OCI-LY1 (cell line): ENCODE measurements around the gene MYO3B.

Experiments used
- H2AFZ ChIP-seq: fragments of 200-600 bp; sonication (generic), shearing (Covaris generic); 2 replicates; pipeline ENCODE4 v1.6.0; 2014; ENCODE audit warnings: antibody characterized with exemption, mild to moderate bottlenecking, low read length
- H3F3A ChIP-seq: fragments of 200-600 bp; sonication (generic), shearing (Covaris generic); 2 replicates; pipeline ENCODE4 v1.6.0; 2014; ENCODE audit warnings: mild to moderate bottlenecking, antibody characterized with exemption, low read length, moderate library complexity; ENCODE audit not compliant: insufficient read depth
- H3K27ac ChIP-seq: fragments of 200-600 bp; sonication (generic); 2 replicates; pipeline ENCODE4 v1.5.1; 2014; ENCODE audit warnings: low read length, mixed run types, mild to moderate bottlenecking, low read depth; ENCODE audit not compliant: poor library complexity, severe bottlenecking
- H3K27me3 ChIP-seq: fragments of 200-600 bp; sonication (generic); 2 replicates; pipeline ENCODE4 v1.6.0; 2014; ENCODE audit warnings: antibody characterized with exemption, mild to moderate bottlenecking, low read length, moderate library complexity; ENCODE audit not compliant: insufficient read depth
- H3K36me3 ChIP-seq: fragments of 200-600 bp; sonication (generic); 2 replicates; pipeline ENCODE4 v1.6.1; 2014; ENCODE audit warnings: mild to moderate bottlenecking, antibody characterized with exemption, low read length, moderate library complexity, mixed read lengths; ENCODE audit not compliant: insufficient read depth
- H3K4me1 ChIP-seq: fragments of 200-600 bp; sonication (generic); 2 replicates; pipeline ENCODE4 v1.5.1; 2014; ENCODE audit warnings: mild to moderate bottlenecking, low read length, moderate library complexity; ENCODE audit not compliant: insufficient read depth, severe bottlenecking
- H3K4me2 ChIP-seq: fragments of 200-600 bp; sonication (generic), shearing (Covaris generic); 2 replicates; pipeline ENCODE4 v1.6.1; 2014; ENCODE audit warnings: low read length
- H3K4me3 ChIP-seq: fragments of 200-600 bp; sonication (generic); 2 replicates; pipeline ENCODE4 v1.5.1; 2014; ENCODE audit warnings: low read length, low read depth, mild to moderate bottlenecking, mixed read lengths; ENCODE audit not compliant: poor library complexity, severe bottlenecking
- H3K79me2 ChIP-seq: fragments of 200-600 bp; shearing (Covaris generic); 2 replicates; pipeline ENCODE4 v1.6.1; 2016; ENCODE audit warnings: mixed run types, low read length, mixed read lengths; ENCODE audit not compliant: insufficient read depth
- H3K9ac ChIP-seq: fragments of 200-600 bp; sonication (generic), shearing (Covaris generic); 2 replicates; pipeline ENCODE4 v1.6.1; 2014; ENCODE audit warnings: mild to moderate bottlenecking, low read length, mixed read lengths
- H3K9me2 ChIP-seq: fragments of 200-600 bp; sonication (generic), shearing (Covaris generic); 2 replicates; pipeline ENCODE4 v1.6.1; 2014; ENCODE audit warnings: low read depth, mild to moderate bottlenecking, low read length, mixed read lengths
- H3K9me3 ChIP-seq: fragments of 200-600 bp; shearing (Covaris generic); 2 replicates; pipeline ENCODE4 v1.6.1; 2014; ENCODE audit warnings: low read length, mixed read lengths
- H4K20me1 ChIP-seq: fragments of 200-600 bp; sonication (generic), shearing (Covaris generic); 2 replicates; pipeline ENCODE4 v1.6.0; 2016; ENCODE audit warnings: mild to moderate bottlenecking, low read length; ENCODE audit not compliant: insufficient read depth
- EZH2 ChIP-seq: fragments of 200-600 bp; sonication (generic), shearing (Covaris generic); IDR thresholded peaks from 2 replicates; pipeline ENCODE4 v1.8.0; 2017; ENCODE audit warnings: borderline replicate concordance, mixed run types, mild to moderate bottlenecking, antibody characterized with exemption, low read length, moderate library complexity, mixed read lengths
- TF ChIP-seq, protein P1 (sequence below): fragments of 200-600 bp; sonication (generic), shearing (Covaris generic); IDR thresholded peaks from 2 replicates; pipeline ENCODE4 v1.5.1; 2017; ENCODE audit warnings: mild to moderate bottlenecking, antibody characterized with exemption, low read length, moderate library complexity, mixed read lengths

The MYO3B gene

DNA sequence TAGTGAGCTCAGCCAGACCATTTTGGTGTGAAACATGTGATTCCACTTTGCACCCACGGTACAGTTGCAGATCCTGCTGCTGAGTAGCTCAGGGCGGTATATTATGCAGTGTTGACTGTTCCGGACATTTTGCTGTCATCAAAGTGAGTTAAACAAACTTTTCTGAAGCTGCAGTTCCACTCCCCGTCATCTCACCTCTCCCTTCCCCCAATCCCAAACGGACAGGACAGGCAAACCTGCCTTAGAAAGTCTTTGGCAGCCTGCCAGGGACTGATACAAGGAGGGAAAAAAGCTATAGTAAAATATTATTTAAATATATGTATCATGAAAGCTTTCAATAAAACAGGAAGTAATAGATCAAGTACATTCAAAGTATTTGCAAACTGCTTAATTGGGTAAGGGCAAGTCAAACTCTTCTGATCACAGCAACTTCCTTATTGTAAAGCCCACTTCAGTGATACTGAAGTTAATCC lies 501.7 kb downstream of the MYO3B start:
- peak overlapping the region; percentile 91 for H3K27ac ChIP-seq
- H3K27me3 ChIP-seq: no peaks in the 10 kb centered on the region
- peaks cover 41% of the 10 kb centered on the region for H3K4me1 ChIP-seq
- no peaks in the 10 kb centered on the region for H3K9me2 ChIP-seq
- no peaks in the 10 kb centered on the region for H3K9me3 ChIP-seq
- H3K4me3 ChIP-seq: peak overlapping the region; percentile 21
- no peaks in the 10 kb centered on the region for H3K79me2 ChIP-seq
- no peaks in the 10 kb centered on the region for H3K36me3 ChIP-seq
- no peak overlapping the region for H2AFZ ChIP-seq
- H4K20me1 ChIP-seq: no peaks in the 10 kb centered on the region
- H3K9ac ChIP-seq: peak overlapping the region; percentile 33
- H3K4me2 ChIP-seq: peak overlapping the region; percentile 34
- TF ChIP-seq, protein P1, sequence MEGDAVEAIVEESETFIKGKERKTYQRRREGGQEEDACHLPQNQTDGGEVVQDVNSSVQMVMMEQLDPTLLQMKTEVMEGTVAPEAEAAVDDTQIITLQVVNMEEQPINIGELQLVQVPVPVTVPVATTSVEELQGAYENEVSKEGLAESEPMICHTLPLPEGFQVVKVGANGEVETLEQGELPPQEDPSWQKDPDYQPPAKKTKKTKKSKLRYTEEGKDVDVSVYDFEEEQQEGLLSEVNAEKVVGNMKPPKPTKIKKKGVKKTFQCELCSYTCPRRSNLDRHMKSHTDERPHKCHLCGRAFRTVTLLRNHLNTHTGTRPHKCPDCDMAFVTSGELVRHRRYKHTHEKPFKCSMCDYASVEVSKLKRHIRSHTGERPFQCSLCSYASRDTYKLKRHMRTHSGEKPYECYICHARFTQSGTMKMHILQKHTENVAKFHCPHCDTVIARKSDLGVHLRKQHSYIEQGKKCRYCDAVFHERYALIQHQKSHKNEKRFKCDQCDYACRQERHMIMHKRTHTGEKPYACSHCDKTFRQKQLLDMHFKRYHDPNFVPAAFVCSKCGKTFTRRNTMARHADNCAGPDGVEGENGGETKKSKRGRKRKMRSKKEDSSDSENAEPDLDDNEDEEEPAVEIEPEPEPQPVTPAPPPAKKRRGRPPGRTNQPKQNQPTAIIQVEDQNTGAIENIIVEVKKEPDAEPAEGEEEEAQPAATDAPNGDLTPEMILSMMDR: no peak
- no peak for TF ChIP-seq EZH2
- no peaks in the 10 kb centered on the region for H3F3A ChIP-seq

DNA sequence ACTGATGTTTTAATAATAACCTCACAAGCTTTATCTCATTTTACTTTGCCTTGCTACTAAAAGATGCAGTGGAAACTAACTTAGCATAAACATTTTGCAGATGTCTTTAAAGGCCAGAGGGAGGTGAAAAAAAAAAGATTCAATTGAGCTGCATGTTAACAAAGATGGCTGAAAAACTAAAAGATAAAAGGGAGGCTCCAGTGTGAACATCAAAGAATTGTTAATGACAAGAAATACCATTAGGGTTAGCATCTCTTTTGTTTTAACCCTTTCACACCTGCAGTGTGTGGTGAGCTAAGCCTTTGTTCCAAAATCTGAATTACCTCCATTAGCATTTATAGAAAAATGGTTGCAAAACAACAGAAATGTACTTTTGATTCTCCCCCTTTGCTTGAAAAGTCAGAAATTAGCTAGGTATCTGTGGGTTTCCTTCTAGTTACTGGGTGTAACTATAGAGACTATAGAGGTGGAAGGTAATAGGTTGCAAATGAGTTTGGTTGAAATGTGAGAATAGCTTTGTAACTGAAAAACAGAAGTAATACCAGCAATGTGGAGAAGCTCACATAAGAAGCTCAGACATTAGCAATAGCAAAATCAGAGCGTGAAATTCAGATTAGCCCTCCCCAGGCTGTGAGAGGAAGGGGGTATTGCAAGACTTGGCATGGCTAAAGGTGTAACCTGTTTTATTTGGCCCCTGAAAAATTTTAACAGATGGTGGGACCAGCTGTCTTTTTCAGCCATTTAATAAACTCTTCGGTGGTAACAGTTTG lies 502.4 kb downstream of the MYO3B start:
- no peaks in the 10 kb centered on the region for H3K79me2 ChIP-seq
- H4K20me1 ChIP-seq: no peaks in the 10 kb centered on the region
- no peaks in the 10 kb centered on the region for H3K36me3 ChIP-seq
- H3K9me3 ChIP-seq: no peaks in the 10 kb centered on the region
- TF ChIP-seq, protein P1: no peak
- TF ChIP-seq EZH2: no peak
- peaks cover 41% of the 10 kb centered on the region for H3K4me1 ChIP-seq
- H3K4me3 ChIP-seq: peak overlapping the region; percentile 21
- H3K9ac ChIP-seq: peak overlapping the region; percentile 35
- no peaks in the 10 kb centered on the region for H3K9me2 ChIP-seq
- H3F3A ChIP-seq: no peaks in the 10 kb centered on the region
- H2AFZ ChIP-seq: no peak overlapping the region
- no peaks in the 10 kb centered on the region for H3K27me3 ChIP-seq
- H3K4me2 ChIP-seq: peak overlapping the region; percentile 34
- H3K27ac ChIP-seq: peak overlapping the region; percentile 91

DNA sequence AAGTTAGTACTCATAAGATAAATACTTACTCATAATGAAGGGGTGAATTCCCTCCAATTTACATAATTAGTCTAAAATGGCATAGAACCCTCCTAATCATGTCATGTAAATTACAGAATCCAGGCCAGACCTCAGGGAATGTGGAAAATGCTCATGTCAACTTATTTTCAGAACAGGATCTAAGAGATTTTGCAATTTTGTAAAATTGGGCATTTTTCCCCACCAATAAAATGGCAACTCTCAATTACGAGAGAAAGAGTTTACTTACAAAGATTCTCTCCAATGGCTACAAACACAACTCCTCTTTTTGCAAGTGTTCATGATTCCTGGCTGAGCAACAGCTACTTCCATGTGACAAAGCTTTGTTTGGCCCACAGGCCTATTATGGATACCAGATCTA lies 503.4 kb downstream of the MYO3B start:
- 0 out of 2 replicates have a peak overlapping the region, but pooled peaks have one; percentile 59 for H2AFZ ChIP-seq
- no peak for TF ChIP-seq EZH2
- peak overlapping the region; percentile 91 for H3K27ac ChIP-seq

DNA sequence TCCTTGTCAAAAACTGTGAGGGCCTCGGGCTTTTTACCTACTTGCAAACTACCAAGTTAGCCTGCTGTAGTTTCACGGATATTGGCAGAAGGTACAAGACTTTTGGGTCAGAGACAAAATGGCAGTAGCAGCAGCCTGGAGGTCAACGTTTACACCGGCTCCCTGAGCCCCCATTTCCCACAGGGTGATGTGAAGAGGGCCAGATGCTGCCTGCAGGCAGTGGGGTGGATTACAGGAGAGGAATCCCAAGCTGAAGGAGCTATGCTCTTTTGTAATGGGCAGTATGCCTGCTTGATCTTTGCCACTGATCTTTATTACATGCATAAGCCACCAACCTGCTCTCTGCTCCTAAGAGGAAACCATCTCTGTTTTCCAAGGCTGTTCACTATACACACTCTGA lies 507.6 kb downstream of the MYO3B start:
- H3K36me3 ChIP-seq: no peaks in the 10 kb centered on the region

More for the DNA sequence above, 503.4 kb downstream of the MYO3B start:
- H3K9me3 ChIP-seq: no peaks in the 10 kb centered on the region
- H3K79me2 ChIP-seq: no peaks in the 10 kb centered on the region
- H3K4me1 ChIP-seq: peaks cover 41% of the 10 kb centered on the region
- H3K27me3 ChIP-seq: no peaks in the 10 kb centered on the region
- no peaks in the 10 kb centered on the region for H3K9me2 ChIP-seq
- no peaks in the 10 kb centered on the region for H4K20me1 ChIP-seq
- no peaks in the 10 kb centered on the region for H3F3A ChIP-seq
- no peak overlapping the region for H3K4me3 ChIP-seq
- peak overlapping the region; percentile 34 for H3K4me2 ChIP-seq
- H3K9ac ChIP-seq: peak overlapping the region; percentile 35; the same call in 1 of the 2 replicates
- no peaks in the 10 kb centered on the region for H3K36me3 ChIP-seq

More for the DNA sequence above, 507.6 kb downstream of the MYO3B start:
- Histone ChIP-seq H3K27me3 (no peaks in the 10 kb centered on the region), H3K9me3 (no peaks in the 10 kb centered on the region), H4K20me1 (no peaks in the 10 kb centered on the region), H3K4me3 (no peak overlapping the region), H3K79me2 (no peaks in the 10 kb centered on the region), H3K27ac (no peak overlapping the region), H3K4me1 (peaks cover 20% of the 10 kb centered on the region), H2AFZ (no peak overlapping the region), H3K9ac (no peak overlapping the region), H3F3A (no peaks in the 10 kb centered on the region), H3K9me2 (no peaks in the 10 kb centered on the region), H3K4me2 (no peak overlapping the region)
- TF ChIP-seq, protein P1: no peak
- no peak for TF ChIP-seq EZH2
